Measurements from ENCODE around the gene GPR141. TPM values are rescaled to one million over a fixed set of nuclear protein-coding genes. Genes with fewer than 3 reads are reported as not detected.
A peak's percentile ranks its signal among the peaks of the same experiment; 100 is the strongest.
"Not testable (repeated sequence)": the region's sequence is repeated elsewhere in the genome, so short reads cannot be mapped to it uniquely, and the experiment has no call there.

GPR141 gene
- polyA plus RNA-seq, 2 of the 4 experiments (the other 2 are of a cell fraction), result 0.12 to 0.49 TPM

DNA sequence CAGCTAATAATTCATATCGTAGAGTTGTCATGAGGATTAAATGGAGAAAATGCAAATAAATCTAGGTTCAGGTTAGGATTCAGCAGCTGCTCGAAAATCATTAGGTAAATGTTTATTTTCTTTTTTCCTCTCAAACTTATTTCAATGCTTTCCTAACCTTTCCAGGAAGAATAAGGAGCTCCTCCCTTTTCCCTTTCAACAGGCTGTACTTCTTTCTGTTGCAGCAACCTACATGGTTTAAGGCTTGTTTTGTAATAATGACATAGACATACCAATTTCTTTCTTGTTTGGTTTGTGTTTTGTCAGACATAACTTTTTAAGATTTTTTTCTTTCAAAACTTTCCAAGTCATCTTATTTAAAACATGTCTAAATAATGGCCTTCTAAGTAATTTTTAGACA, 18.2 kb downstream of the GPR141 start:
- peak overlapping the region; percentile 4; the same call in 1 of the 3 replicates for H3K4me2 ChIP-seq
- CTCF ChIA-PET, result interaction anchor here (0.6 kb wide), 1 partner anchor 254 kb away, joined by 3 read pairs; no protein-coding TSS in a partner anchor
- WGBS (ENCODE audit: missing lambda C conversion rate), result 30% methylated on average over 2 of the region's 2 CpGs

DNA sequence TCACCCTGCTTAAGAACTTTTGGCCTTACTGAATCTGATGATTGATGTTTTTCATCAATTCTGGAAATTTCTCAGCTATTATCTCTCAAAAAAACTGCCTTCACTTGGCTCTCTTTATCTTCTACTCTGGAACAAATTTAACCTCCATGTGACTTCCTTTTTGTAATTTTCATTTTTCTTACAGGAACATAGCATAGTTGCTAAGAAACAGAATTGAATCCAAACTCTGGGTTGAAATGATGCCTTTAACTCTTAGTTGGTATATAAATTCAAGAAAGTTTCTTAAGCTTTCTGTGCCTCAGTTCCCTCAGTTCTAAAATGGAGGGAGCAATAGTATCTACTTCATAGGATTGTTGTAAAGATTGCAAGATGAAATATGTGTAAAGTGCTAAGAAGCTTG, 19.8 kb downstream of the GPR141 start:
- Histone ChIP-seq H3K9me3 (no peaks in the 10 kb centered on the region), H3K4me3 (no peak overlapping the region), H3K4me2 (no peak overlapping the region), H3K4me1 (peaks cover 9% of the 10 kb centered on the region; the same call in 1 of the 3 replicates), H3K27ac (no peak overlapping the region)
- CTCF ChIA-PET, result no interaction called here
- no peak for FAIRE-seq
- ATAC-seq, result no peak
- DNase-seq (ENCODE audit: low read depth in 1 of 2, low spot score in 1 of 2), result no peak
- TF ChIP-seq KDM1A (IDR thresholded peaks at IDR 0.05; ENCODE audit: low read depth) (no peak), CBX2 (IDR thresholded peaks at IDR 0.05; ENCODE audit: borderline replicate concordance, low read depth) (no peak), FOXS1 (CRISPR knock-in tag; IDR thresholded peaks at IDR 0.05) (no peak), GATA3 (IDR thresholded peaks at IDR 0.05; ENCODE audit: borderline replicate concordance) (no peak), EP300 (IDR thresholded peaks at IDR 0.05) (no peak), JUN (IDR thresholded peaks at IDR 0.05) (no peak), CHD4 (IDR thresholded peaks at IDR 0.05; ENCODE audit: borderline replicate concordance) (no peak)
- POLR2A ChIA-PET, result no interaction called here

More for the DNA sequence above, 18.2 kb downstream of the GPR141 start:
- FAIRE-seq (no peak), DNase-seq (ENCODE audit: low read depth in 1 of 2, low spot score in 1 of 2) (no peak), ATAC-seq (no peak)
- no peak overlapping the region for H3K27ac ChIP-seq
- TF ChIP-seq EHF (CRISPR knock-in tag; IDR thresholded peaks at IDR 0.05) (no peak), RARB (CRISPR knock-in tag; IDR thresholded peaks at IDR 0.05) (no peak), MAFK (IDR thresholded peaks at IDR 0.05; ENCODE audit: partially characterized antibody) (no peak), CHD4 (IDR thresholded peaks at IDR 0.05; ENCODE audit: borderline replicate concordance) (no peak), FOSB (CRISPR knock-in tag; IDR thresholded peaks at IDR 0.05) (no peak), KDM5A (IDR thresholded peaks at IDR 0.05) (no peak), POLR2AphosphoS2 (conservative IDR thresholded peaks at IDR 0.05; ENCODE audit: low read length) (no peak), JUN (IDR thresholded peaks at IDR 0.05) (no peak), ZFP36 (IDR thresholded peaks at IDR 0.05; ENCODE audit: borderline replicate concordance, partially characterized antibody) (no peak), HOXA7 (CRISPR knock-in tag; IDR thresholded peaks at IDR 0.05) (no peak)
- TF ChIP-seq, protein P1, sequence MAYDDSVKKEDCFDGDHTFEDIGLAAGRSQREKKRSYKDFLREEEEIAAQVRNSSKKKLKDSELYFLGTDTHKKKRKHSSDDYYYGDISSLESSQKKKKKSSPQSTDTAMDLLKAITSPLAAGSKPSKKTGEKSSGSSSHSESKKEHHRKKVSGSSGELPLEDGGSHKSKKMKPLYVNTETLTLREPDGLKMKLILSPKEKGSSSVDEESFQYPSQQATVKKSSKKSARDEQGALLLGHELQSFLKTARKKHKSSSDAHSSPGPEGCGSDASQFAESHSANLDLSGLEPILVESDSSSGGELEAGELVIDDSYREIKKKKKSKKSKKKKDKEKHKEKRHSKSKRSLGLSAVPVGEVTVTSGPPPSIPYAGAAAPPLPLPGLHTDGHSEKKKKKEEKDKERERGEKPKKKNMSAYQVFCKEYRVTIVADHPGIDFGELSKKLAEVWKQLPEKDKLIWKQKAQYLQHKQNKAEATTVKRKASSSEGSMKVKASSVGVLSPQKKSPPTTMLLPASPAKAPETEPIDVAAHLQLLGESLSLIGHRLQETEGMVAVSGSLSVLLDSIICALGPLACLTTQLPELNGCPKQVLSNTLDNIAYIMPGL (CRISPR knock-in tag; IDR thresholded peaks at IDR 0.05; ENCODE audit: borderline replicate concordance), result no peak
- TF ChIP-seq, protein P2, sequence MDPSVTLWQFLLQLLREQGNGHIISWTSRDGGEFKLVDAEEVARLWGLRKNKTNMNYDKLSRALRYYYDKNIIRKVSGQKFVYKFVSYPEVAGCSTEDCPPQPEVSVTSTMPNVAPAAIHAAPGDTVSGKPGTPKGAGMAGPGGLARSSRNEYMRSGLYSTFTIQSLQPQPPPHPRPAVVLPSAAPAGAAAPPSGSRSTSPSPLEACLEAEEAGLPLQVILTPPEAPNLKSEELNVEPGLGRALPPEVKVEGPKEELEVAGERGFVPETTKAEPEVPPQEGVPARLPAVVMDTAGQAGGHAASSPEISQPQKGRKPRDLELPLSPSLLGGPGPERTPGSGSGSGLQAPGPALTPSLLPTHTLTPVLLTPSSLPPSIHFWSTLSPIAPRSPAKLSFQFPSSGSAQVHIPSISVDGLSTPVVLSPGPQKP (IDR thresholded peaks at IDR 0.05; ENCODE audit: low read depth, low read length), result no peak
- TF ChIP-seq, protein P3, sequence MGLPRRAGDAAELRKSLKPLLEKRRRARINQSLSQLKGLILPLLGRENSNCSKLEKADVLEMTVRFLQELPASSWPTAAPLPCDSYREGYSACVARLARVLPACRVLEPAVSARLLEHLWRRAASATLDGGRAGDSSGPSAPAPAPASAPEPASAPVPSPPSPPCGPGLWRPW (IDR thresholded peaks at IDR 0.05), result no peak
- TF ChIP-seq, protein P4, sequence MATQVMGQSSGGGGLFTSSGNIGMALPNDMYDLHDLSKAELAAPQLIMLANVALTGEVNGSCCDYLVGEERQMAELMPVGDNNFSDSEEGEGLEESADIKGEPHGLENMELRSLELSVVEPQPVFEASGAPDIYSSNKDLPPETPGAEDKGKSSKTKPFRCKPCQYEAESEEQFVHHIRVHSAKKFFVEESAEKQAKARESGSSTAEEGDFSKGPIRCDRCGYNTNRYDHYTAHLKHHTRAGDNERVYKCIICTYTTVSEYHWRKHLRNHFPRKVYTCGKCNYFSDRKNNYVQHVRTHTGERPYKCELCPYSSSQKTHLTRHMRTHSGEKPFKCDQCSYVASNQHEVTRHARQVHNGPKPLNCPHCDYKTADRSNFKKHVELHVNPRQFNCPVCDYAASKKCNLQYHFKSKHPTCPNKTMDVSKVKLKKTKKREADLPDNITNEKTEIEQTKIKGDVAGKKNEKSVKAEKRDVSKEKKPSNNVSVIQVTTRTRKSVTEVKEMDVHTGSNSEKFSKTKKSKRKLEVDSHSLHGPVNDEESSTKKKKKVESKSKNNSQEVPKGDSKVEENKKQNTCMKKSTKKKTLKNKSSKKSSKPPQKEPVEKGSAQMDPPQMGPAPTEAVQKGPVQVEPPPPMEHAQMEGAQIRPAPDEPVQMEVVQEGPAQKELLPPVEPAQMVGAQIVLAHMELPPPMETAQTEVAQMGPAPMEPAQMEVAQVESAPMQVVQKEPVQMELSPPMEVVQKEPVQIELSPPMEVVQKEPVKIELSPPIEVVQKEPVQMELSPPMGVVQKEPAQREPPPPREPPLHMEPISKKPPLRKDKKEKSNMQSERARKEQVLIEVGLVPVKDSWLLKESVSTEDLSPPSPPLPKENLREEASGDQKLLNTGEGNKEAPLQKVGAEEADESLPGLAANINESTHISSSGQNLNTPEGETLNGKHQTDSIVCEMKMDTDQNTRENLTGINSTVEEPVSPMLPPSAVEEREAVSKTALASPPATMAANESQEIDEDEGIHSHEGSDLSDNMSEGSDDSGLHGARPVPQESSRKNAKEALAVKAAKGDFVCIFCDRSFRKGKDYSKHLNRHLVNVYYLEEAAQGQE (IDR thresholded peaks at IDR 0.05), result no peak
- H3K9me3 ChIP-seq, result no peaks in the 10 kb centered on the region
- H3K4me1 ChIP-seq, result peaks cover 14% of the 10 kb centered on the region; the same call in 1 of the 3 replicates
- POLR2A ChIA-PET, result no interaction called here
- no peak overlapping the region for H3K4me3 ChIP-seq

DNA sequence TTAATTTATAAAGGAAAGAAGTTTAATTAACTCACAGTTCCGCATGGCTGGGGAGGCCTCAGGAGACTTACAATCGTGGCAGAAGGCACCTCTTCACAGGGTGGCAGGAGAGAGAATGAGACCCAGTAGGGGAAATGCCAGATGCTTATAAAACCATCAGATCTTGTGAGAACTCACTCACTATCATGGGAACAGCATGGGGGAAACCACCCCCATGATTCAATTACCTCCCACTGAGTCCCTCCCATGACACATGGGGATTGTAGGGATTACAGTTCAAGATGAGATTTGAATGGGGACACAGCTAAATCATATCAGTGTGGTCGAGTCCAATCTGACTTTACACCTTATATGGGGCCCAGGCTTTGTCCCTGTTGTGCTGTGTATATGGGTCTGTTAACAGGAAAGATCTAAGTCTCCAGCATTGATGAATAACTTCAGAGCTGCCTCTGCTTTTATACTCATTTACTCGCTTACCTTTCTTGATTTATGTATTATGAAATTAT, 20.8 kb downstream of the GPR141 start:
- WGBS (ENCODE audit: missing lambda C conversion rate), result 63% methylated on average over 4 of the region's 4 CpGs
- H3K9me3 ChIP-seq; H3K4me2 ChIP-seq; FAIRE-seq; DNase-seq (ENCODE audit: low read depth in 1 of 2, low spot score in 1 of 2); ATAC-seq; POLR2A ChIA-PET; H3K4me1 ChIP-seq; H3K27ac ChIP-seq; H3K4me3 ChIP-seq: not testable (repeated sequence)
- CTCF ChIA-PET, result interaction anchor here (0.7 to 1.1 kb wide), 2 partner anchors 9 to 43 kb away, joined by 3 read pairs; no protein-coding TSS in a partner anchor
